GM12878 (cell line): Measurements from ENCODE around the gene BTBD9.

Experiments
- CHD2 ChIP-seq: IDR thresholded peaks from 2 replicates; pipeline ENCODE4 v1.6.1; 2011; ENCODE audit warnings: low read depth, low read length, improper control_type of control experiment, borderline replicate concordance
- EZH2 ChIP-seq: IDR thresholded peaks from 2 replicates; pipeline ENCODE4 v1.6.1; 2012; ENCODE audit warnings: low read depth, mild to moderate bottlenecking, control low read depth, inconsistent platforms, low read length, borderline replicate concordance; ENCODE audit not compliant: control insufficient read depth
- HDGF ChIP-seq: fragments of 450-650 bp; IDR thresholded peaks from 2 replicates; pipeline ENCODE4 v1.6.1; 2016; ENCODE audit warnings: antibody characterized with exemption
- POLR2A ChIP-seq: IDR thresholded peaks from 2 replicates; pipeline ENCODE4 v1.6.1; 2011; ENCODE audit warnings: low read depth, mild to moderate bottlenecking, low read length
- RAD21 ChIP-seq: IDR thresholded peaks from 2 replicates; pipeline ENCODE4 v1.6.1; 2011; ENCODE audit warnings: mild to moderate bottlenecking, low read depth, low read length, moderate library complexity; ENCODE audit not compliant: insufficient read depth
- SIN3A ChIP-seq: IDR thresholded peaks from 2 replicates; pipeline ENCODE4 v1.6.1; 2012; ENCODE audit warnings: low read depth, low read length, improper control_type of control experiment
- SIX5 ChIP-seq: IDR thresholded peaks from 2 replicates; pipeline ENCODE4 v1.6.1; 2011; ENCODE audit warnings: mild to moderate bottlenecking, low read depth, low read length, moderate library complexity; ENCODE audit not compliant: severe bottlenecking
- TBL1XR1 ChIP-seq: IDR thresholded peaks from 2 replicates; pipeline ENCODE4 v1.6.1; 2012; ENCODE audit warnings: low read depth, low read length, improper control_type of control experiment
- TF ChIP-seq, protein P1 (sequence below): fragments of 450-650 bp; formaldehyde crosslinking; IDR thresholded peaks from 2 replicates; pipeline ENCODE4 v1.4.0; 2022; ENCODE audit warnings: mild to moderate bottlenecking, moderate library complexity
- TF ChIP-seq, protein P2 (sequence below), 3 experiments: IDR thresholded peaks in 2 of 3; conservative IDR thresholded peaks in 1 of 3; 2 replicates each; pipeline ENCODE4 v1.5.1; 2011; ENCODE audit warnings: low read depth in 3 of 3, low read length in 3 of 3, mild to moderate bottlenecking in 3 of 3, control low read depth in 2 of 3, moderate library complexity in 2 of 3, inconsistent platforms in 1 of 3, mixed read lengths in 1 of 3; ENCODE audit not compliant: control insufficient read depth in 2 of 3, insufficient read depth in 1 of 3; ENCODE audit errors: extremely low read depth in 1 of 3
- TF ChIP-seq, protein P3 (sequence below): IDR thresholded peaks from 2 replicates; pipeline ENCODE4 v1.6.1; 2011; ENCODE audit warnings: low read depth, low read length, improper control_type of control experiment, borderline replicate concordance

DNA sequence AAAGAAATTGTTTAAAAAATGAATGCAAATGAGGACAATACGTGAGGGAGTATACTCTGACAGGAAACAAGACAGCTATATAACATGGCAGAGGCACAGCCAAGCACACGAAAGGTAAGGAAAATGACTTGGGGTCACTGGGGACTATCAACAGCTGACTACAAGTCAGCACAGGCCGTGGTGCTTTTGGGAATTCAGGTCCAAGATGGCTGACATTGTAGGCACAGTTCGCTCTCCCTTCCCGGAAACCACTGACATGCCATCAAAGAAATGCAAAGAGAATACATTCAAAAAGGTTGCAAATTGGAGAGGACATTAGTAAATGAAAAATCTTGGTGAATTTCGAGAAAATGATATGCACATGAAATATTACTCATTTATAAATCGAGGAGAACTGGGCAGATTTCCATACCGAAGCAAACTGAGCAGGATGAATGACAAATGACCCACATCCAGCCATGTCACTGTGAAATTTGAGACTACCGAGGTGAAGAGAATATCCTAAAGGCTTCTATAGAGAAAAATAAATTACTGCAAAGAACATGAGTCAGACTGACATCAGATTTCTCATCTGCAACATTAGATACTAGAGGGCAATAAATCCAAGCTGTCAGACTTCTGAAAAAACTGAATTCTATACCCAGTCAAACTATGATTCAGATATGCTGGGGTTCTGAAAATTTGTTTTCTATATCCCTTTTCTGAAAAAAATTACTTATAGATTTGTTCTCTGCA, 391.1 kb downstream of the BTBD9 start:
- TF ChIP-seq, protein P1, sequence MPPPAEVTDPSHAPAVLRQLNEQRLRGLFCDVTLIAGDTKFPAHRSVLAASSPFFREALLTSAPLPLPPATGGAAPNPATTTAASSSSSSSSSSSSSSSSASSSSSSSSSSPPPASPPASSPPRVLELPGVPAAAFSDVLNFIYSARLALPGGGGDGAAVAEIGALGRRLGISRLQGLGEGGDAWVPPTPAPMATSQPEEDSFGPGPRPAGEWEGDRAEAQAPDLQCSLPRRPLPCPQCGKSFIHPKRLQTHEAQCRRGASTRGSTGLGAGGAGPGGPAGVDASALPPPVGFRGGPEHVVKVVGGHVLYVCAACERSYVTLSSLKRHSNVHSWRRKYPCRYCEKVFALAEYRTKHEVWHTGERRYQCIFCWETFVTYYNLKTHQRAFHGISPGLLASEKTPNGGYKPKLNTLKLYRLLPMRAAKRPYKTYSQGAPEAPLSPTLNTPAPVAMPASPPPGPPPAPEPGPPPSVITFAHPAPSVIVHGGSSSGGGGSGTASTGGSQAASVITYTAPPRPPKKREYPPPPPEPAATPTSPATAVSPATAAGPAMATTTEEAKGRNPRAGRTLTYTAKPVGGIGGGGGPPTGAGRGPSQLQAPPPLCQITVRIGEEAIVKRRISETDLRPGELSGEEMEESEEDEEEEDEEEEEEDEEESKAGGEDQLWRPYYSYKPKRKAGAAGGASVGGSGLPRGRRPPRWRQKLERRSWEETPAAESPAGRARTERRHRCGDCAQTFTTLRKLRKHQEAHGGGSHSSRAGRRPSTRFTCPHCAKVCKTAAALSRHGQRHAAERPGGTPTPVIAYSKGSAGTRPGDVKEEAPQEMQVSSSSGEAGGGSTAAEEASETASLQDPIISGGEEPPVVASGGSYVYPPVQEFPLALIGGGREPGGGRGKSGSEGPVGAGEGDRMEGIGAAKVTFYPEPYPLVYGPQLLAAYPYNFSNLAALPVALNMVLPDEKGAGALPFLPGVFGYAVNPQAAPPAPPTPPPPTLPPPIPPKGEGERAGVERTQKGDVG, result no peak
- TF ChIP-seq, protein P2, sequence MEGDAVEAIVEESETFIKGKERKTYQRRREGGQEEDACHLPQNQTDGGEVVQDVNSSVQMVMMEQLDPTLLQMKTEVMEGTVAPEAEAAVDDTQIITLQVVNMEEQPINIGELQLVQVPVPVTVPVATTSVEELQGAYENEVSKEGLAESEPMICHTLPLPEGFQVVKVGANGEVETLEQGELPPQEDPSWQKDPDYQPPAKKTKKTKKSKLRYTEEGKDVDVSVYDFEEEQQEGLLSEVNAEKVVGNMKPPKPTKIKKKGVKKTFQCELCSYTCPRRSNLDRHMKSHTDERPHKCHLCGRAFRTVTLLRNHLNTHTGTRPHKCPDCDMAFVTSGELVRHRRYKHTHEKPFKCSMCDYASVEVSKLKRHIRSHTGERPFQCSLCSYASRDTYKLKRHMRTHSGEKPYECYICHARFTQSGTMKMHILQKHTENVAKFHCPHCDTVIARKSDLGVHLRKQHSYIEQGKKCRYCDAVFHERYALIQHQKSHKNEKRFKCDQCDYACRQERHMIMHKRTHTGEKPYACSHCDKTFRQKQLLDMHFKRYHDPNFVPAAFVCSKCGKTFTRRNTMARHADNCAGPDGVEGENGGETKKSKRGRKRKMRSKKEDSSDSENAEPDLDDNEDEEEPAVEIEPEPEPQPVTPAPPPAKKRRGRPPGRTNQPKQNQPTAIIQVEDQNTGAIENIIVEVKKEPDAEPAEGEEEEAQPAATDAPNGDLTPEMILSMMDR (IDR thresholded peaks at IDR 0.05 in 2 of 3, conservative IDR thresholded peaks at IDR 0.05 in 1 of 3; ENCODE audit: control insufficient read depth in 2 of 3, extremely low read depth in 1 of 3, insufficient read depth in 1 of 3, low read depth in 3 of 3, low read length in 3 of 3), result no peak
- TF ChIP-seq CHD2 (no peak), TBL1XR1 (no peak), POLR2A (no peak), EZH2 (no peak), SIX5 (no peak), SIN3A (no peak), HDGF (no peak), RAD21 (no peak)
- TF ChIP-seq, protein P3, sequence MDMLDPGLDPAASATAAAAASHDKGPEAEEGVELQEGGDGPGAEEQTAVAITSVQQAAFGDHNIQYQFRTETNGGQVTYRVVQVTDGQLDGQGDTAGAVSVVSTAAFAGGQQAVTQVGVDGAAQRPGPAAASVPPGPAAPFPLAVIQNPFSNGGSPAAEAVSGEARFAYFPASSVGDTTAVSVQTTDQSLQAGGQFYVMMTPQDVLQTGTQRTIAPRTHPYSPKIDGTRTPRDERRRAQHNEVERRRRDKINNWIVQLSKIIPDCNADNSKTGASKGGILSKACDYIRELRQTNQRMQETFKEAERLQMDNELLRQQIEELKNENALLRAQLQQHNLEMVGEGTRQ, result no peak
